Neural progenitor cell (in vitro differentiated cells): ENCODE results near the gene VWA7. TPM values are rescaled to one million over a fixed set of nuclear protein-coding genes. Genes with fewer than 3 reads are reported as not detected.
A peak's percentile ranks its signal among the peaks of the same experiment; 100 is the strongest.
"Not testable (repeated sequence)": the region's sequence is repeated elsewhere in the genome, so short reads cannot be mapped to it uniquely, and the experiment has no call there.

Source experiments
- DNase-seq: peaks from one replicate; pipeline ENCODE4 v3.0.0-alpha.2; 2016; ENCODE audit warnings: low spot score
- H2AFZ ChIP-seq: fragments of 200-600 bp; sonication (generic); replicated peaks from 2 replicates; pipeline ENCODE4 v1.6.1; 2016; ENCODE audit warnings: antibody characterized with exemption
- H3F3A ChIP-seq: fragments of 200-600 bp; sonication (generic); 2 replicates; pipeline ENCODE4 v1.6.1; 2016; ENCODE audit warnings: antibody characterized with exemption, low read depth
- H3K27ac ChIP-seq: fragments of 200-600 bp; sonication (generic); 2 replicates; pipeline ENCODE4 v1.5.1; 2016; ENCODE audit warnings: mild to moderate bottlenecking
- H3K27me3 ChIP-seq: fragments of 200-600 bp; sonication (generic); 2 replicates; pipeline ENCODE4 v1.6.1; 2016; ENCODE audit warnings: mild to moderate bottlenecking, moderate library complexity
- H3K36me3 ChIP-seq: fragments of 200-600 bp; sonication (generic); 2 replicates; pipeline ENCODE4 v1.5.1; 2016
- H3K4me1 ChIP-seq: fragments of 200-600 bp; sonication (generic); 2 replicates; pipeline ENCODE4 v1.6.1; 2016; ENCODE audit warnings: mixed run types
- H3K4me2 ChIP-seq: fragments of 200-600 bp; sonication (generic); 2 replicates; pipeline ENCODE4 v1.6.1; 2016
- H3K4me3 ChIP-seq: fragments of 200-600 bp; sonication (generic); 2 replicates; pipeline ENCODE4 v1.5.1; 2016
- H3K79me2 ChIP-seq: fragments of 200-600 bp; sonication (generic); 2 replicates; pipeline ENCODE4 v1.6.1; 2016; ENCODE audit warnings: low read depth
- H3K9ac ChIP-seq: fragments of 200-600 bp; sonication (generic); 2 replicates; pipeline ENCODE4 v1.6.1; 2016
- H3K9me3 ChIP-seq: fragments of 200-600 bp; sonication (generic); 2 replicates; pipeline ENCODE4 v1.5.1; 2016; ENCODE audit warnings: low read depth
- H4K20me1 ChIP-seq: fragments of 200-600 bp; sonication (generic); 2 replicates; pipeline ENCODE4 v1.6.1; 2016; ENCODE audit warnings: low read depth
- H3K27ac Mint-ChIP-seq: 3 replicates; pipeline ENCODE4 v1.8.0; 2021; ENCODE audit warnings: mixed read lengths
- H3K27me3 Mint-ChIP-seq: 2 replicates; pipeline ENCODE4 v1.8.0; 2022; ENCODE audit warnings: low read depth, mild to moderate bottlenecking, inconsistent platforms, moderate library complexity, mixed read lengths; ENCODE audit not compliant: insufficient read depth
- H3K36me3 Mint-ChIP-seq: 3 replicates; pipeline ENCODE4 v1.8.0; 2021; ENCODE audit warnings: mixed read lengths
- H3K4me1 Mint-ChIP-seq: 3 replicates; pipeline ENCODE4 v1.8.0; 2021; ENCODE audit warnings: mixed read lengths
- H3K4me3 Mint-ChIP-seq: 3 replicates; pipeline ENCODE4 v1.8.0; 2021; ENCODE audit warnings: mild to moderate bottlenecking, moderate library complexity, mixed read lengths
- H3K9me3 Mint-ChIP-seq: 3 replicates; pipeline ENCODE4 v1.8.0; 2020; ENCODE audit warnings: mixed read lengths
- CTCF ChIP-seq: fragments of 200-600 bp; sonication (generic); IDR thresholded peaks from 2 replicates; pipeline ENCODE4 v1.5.1; 2017; ENCODE audit warnings: antibody characterized with exemption, mild to moderate bottlenecking
- EZH2 ChIP-seq: fragments of 200-600 bp; sonication (generic); IDR thresholded peaks from 2 replicates; pipeline ENCODE4 v1.6.1; 2017; ENCODE audit warnings: antibody characterized with exemption, mild to moderate bottlenecking, moderate library complexity
- EZH2phosphoT487 ChIP-seq: fragments of 200-600 bp; sonication (generic); IDR thresholded peaks from 2 replicates; pipeline ENCODE4 v1.6.1; 2017; ENCODE audit warnings: antibody characterized with exemption
- total RNA-seq: library from RNA; depleted of rRNA; stranded (reverse); fragments of >200 nt; gene quantifications from 2 replicates; pipeline ENCODE4 v1.2.3, GENCODE V29; 2015; ENCODE audit warnings: low replicate concordance

Gene VWA7
- total RNA-seq, 1 donor from 2014 or later: 0.34 TPM

GRCh38 chr6:31822036-31822821 is 45.1 kb upstream of the VWA7 start:
- H3K27ac Mint-ChIP-seq: peak overlapping the region; percentile 96
- peaks cover 4% of the 10 kb centered on the region for H3K36me3 Mint-ChIP-seq
- Histone ChIP-seq H3K36me3 (no peaks in the 10 kb centered on the region), H3K27ac (no peak overlapping the region), H3K79me2 (peaks cover 11% of the 10 kb centered on the region), H2AFZ (peak overlapping the region; percentile 93), H3F3A (peaks cover 72% of the 10 kb centered on the region), H4K20me1 (no peaks in the 10 kb centered on the region), H3K9me3 (no peaks in the 10 kb centered on the region), H3K4me2 (peak overlapping the region; percentile 78), H3K4me1 (peaks cover 15% of the 10 kb centered on the region), H3K27me3 (no peaks in the 10 kb centered on the region), H3K9ac (no peak overlapping the region), H3K4me3 (peak overlapping the region; percentile 64)
- peak overlapping the region; percentile 89 for H3K4me3 Mint-ChIP-seq
- peaks cover 12% of the 10 kb centered on the region for H3K9me3 Mint-ChIP-seq
- peaks cover 2% of the 10 kb centered on the region for H3K27me3 Mint-ChIP-seq
- peak; percentile 67 for DNase-seq
- TF ChIP-seq CTCF: no peak
- no peak for TF ChIP-seq EZH2phosphoT487
- no peak for TF ChIP-seq EZH2
- peaks cover 46% of the 10 kb centered on the region for H3K4me1 Mint-ChIP-seq

- H3K4me1 ChIP-seq: peaks cover 9% of the 10 kb centered on the region
- Mint-ChIP-seq H3K27me3 (peaks cover 2% of the 10 kb centered on the region), H3K27ac (peak overlapping the region; percentile 94), H3K4me1 (peaks cover 38% of the 10 kb centered on the region), H3K4me3 (peak overlapping the region; percentile 89), H3K9me3 (peaks cover 12% of the 10 kb centered on the region), H3K36me3 (peaks cover 4% of the 10 kb centered on the region)
- no peaks in the 10 kb centered on the region for H3K27me3 ChIP-seq
- H3K36me3 ChIP-seq: no peaks in the 10 kb centered on the region
- no peaks in the 10 kb centered on the region for H3K9me3 ChIP-seq
- H3K4me2 ChIP-seq: peak overlapping the region; percentile 78
- peaks cover 11% of the 10 kb centered on the region for H3K79me2 ChIP-seq
- peak overlapping the region; percentile 64 for H3K4me3 ChIP-seq
- H2AFZ ChIP-seq: peak overlapping the region; percentile 93
- DNase-seq: peak; percentile 74
- peaks cover 66% of the 10 kb centered on the region for H3F3A ChIP-seq
- no peaks in the 10 kb centered on the region for H4K20me1 ChIP-seq
- no peak overlapping the region for H3K27ac ChIP-seq
- H3K9ac ChIP-seq: no peak overlapping the region
- no peak for TF ChIP-seq EZH2
- TF ChIP-seq CTCF: no peak
- TF ChIP-seq EZH2phosphoT487: no peak
Measured at GRCh38 chr6:31821301-31822035, 44.3 kb upstream of the VWA7 start.

GRCh38 chr6:31820399-31820798 is 43.3 kb upstream of the VWA7 start:
- H3K36me3 ChIP-seq, H3K36me3 Mint-ChIP-seq, H3K27ac ChIP-seq, H3K4me1 ChIP-seq, H3K4me2 ChIP-seq, H4K20me1 ChIP-seq, H3K27me3 ChIP-seq, H3K4me3 ChIP-seq, DNase-seq, H3K27ac Mint-ChIP-seq, H3K27me3 Mint-ChIP-seq, H3K9me3 ChIP-seq, H2AFZ ChIP-seq, H3K9ac ChIP-seq: not testable (repeated sequence)
- Mint-ChIP-seq H3K4me3 (peak overlapping the region; percentile 89), H3K9me3 (peaks cover 14% of the 10 kb centered on the region), H3K4me1 (peaks cover 31% of the 10 kb centered on the region)
- Histone ChIP-seq H3F3A (peaks cover 58% of the 10 kb centered on the region), H3K79me2 (peaks cover 11% of the 10 kb centered on the region)
